PC-9 (cell line): Measurements from ENCODE around the gene CEL. TPM values are rescaled to one million over a fixed set of nuclear protein-coding genes. Genes with fewer than 3 reads are reported as not detected.

Experiments
- BruUV-seq: library from RNA; stranded (reverse); fragments of 400-500 nt; replicated peaks from 2 replicates; lab custom pipeline; 2021; lab: Mats Ljungman, UMichigan
- CTCF ChIA-PET: fragments of 300-600 bp; sonication (Branson Sonifier 250); formaldehyde crosslinking; loops from one replicate; lab custom pipeline; 2022; ENCODE audit warnings: antibody characterized with exemption; lab: Charles Lee
- POLR2A ChIA-PET: fragments of 300-600 bp; sonication (Branson Sonifier 250); formaldehyde crosslinking; loops from one replicate; lab custom pipeline; 2022; ENCODE audit warnings: antibody characterized with exemption; ENCODE audit not compliant: unreplicated experiment; lab: Charles Lee
- DNase-seq, 2 experiments: peaks; one replicate each; pipeline versions ENCODE4 v3.0.0 to v3.0.0-alpha.2; 2015 to 2022; ENCODE audit warnings: mixed read lengths in 1 of 2
- H2AFZ ChIP-seq: fragments of 200-600 bp; sonication (generic); 2 replicates; pipeline ENCODE4 v1.8.1; 2017; ENCODE audit warnings: antibody characterized with exemption
- H3F3A ChIP-seq: fragments of 200-600 bp; sonication (generic); 2 replicates; pipeline ENCODE4 v1.8.1; 2017; ENCODE audit warnings: antibody characterized with exemption, mild to moderate bottlenecking, low read depth; ENCODE audit not compliant: insufficient read depth
- H3K27ac ChIP-seq: fragments of 200-600 bp; sonication (generic); 2 replicates; pipeline ENCODE4 v1.6.1; 2016; ENCODE audit warnings: mixed run types
- H3K27me3 ChIP-seq: fragments of 200-600 bp; sonication (generic); 2 replicates; pipeline ENCODE4 v1.6.1; 2016; ENCODE audit warnings: low read depth, mixed run types; ENCODE audit not compliant: insufficient read depth
- H3K36me3 ChIP-seq: fragments of 200-600 bp; sonication (generic); 2 replicates; pipeline ENCODE4 v1.6.1; 2016; ENCODE audit warnings: low read depth, mixed run types
- H3K4me1 ChIP-seq: fragments of 200-600 bp; sonication (generic); replicated peaks from 2 replicates; pipeline ENCODE4 v1.6.1; 2016; ENCODE audit warnings: mixed run types; ENCODE audit not compliant: insufficient read depth
- H3K4me2 ChIP-seq: fragments of 200-600 bp; sonication (generic); 2 replicates; pipeline ENCODE4 v1.6.1; 2017; ENCODE audit warnings: mixed run types
- H3K4me3 ChIP-seq: fragments of 200-600 bp; sonication (generic); 2 replicates; pipeline ENCODE4 v1.6.1; 2016; ENCODE audit warnings: mixed run types
- H3K79me2 ChIP-seq: fragments of 200-600 bp; sonication (generic); 2 replicates; pipeline ENCODE4 v1.6.1; 2017; ENCODE audit warnings: low read depth, mixed run types
- H3K9me2 ChIP-seq: fragments of 200-600 bp; sonication (generic); 2 replicates; pipeline ENCODE4 v1.8.1; 2017; ENCODE audit warnings: mild to moderate bottlenecking; ENCODE audit not compliant: insufficient read depth
- H3K9me3 ChIP-seq: fragments of 200-600 bp; sonication (generic); 2 replicates; pipeline ENCODE4 v1.8.1; 2016; ENCODE audit warnings: low read depth; ENCODE audit not compliant: insufficient read depth
- H4K20me1 ChIP-seq: fragments of 200-600 bp; sonication (generic); 2 replicates; pipeline ENCODE4 v1.8.1; 2017; ENCODE audit not compliant: insufficient read depth
- EZH2 ChIP-seq: fragments of 200-600 bp; sonication (generic); IDR thresholded peaks from 2 replicates; pipeline ENCODE4 v1.8.0; 2017; ENCODE audit warnings: antibody characterized with exemption, low read depth
- intact Hi-C: fragments of 100-400 bp; cut with micrococcal nuclease; formaldehyde crosslinking; loops from one replicate; pipeline ENCODE4 v1.10.0; 2022; ENCODE audit not compliant: unreplicated experiment
- total RNA-seq: library from RNA; stranded (reverse); gene quantifications from 2 replicates; pipeline ENCODE4 v1.2.3, GENCODE V29; 2021
- TF ChIP-seq, protein P1 (sequence below): fragments of 200-600 bp; sonication (generic); conservative IDR thresholded peaks from 2 replicates; pipeline ENCODE4 v1.6.1; 2017; ENCODE audit warnings: mixed run types, antibody characterized with exemption, mild to moderate bottlenecking, moderate library complexity

CEL gene
- total RNA-seq, 1 experiment from 2014 or later: 2.7 TPM

DNA sequence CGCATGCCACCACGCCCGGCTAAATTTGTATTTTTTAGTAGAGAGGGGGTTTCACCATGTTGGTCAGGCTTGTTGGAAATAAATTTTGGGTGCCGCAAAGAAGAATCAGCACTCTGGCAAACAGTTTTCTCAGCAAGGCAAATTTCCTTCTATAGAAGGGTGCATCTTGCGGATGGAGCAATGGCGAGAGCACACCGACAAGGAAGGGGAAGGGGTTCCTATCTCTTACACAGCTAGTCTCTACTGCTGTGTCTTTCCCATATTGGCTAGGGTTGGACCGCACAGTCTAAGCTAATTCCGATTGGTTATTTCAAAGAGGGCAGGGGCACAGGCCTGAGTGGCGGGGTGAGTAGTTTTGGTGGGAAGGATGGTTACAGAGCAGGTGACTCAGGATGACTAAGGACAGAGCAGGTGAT lies 30.3 kb upstream of the CEL start:
- ChIA-PET CTCF (interaction anchor here (0.6 to 1.2 kb wide), 2 partner anchors 129 to 453 kb away, joined by 3 read pairs; no protein-coding TSS in a partner anchor), POLR2A (interaction anchor here (0.6 to 0.7 kb wide), 2 partner anchors 104 to 262 kb away, joined by 3 to 5 read pairs; no protein-coding TSS in a partner anchor)
- peaks cover 65% of the 10 kb centered on the region for H3K79me2 ChIP-seq
- BruUV-seq: no TSS peak
- DNase-seq: peak in 1 of 2 experiments; percentile 5
- peak overlapping the region; percentile 88; the same call in 1 of the 2 replicates for H2AFZ ChIP-seq
- peak overlapping the region; percentile 36; the same call in 1 of the 2 replicates for H3K27ac ChIP-seq
- no peaks in the 10 kb centered on the region for H3K9me3 ChIP-seq
- TF ChIP-seq, protein P1, sequence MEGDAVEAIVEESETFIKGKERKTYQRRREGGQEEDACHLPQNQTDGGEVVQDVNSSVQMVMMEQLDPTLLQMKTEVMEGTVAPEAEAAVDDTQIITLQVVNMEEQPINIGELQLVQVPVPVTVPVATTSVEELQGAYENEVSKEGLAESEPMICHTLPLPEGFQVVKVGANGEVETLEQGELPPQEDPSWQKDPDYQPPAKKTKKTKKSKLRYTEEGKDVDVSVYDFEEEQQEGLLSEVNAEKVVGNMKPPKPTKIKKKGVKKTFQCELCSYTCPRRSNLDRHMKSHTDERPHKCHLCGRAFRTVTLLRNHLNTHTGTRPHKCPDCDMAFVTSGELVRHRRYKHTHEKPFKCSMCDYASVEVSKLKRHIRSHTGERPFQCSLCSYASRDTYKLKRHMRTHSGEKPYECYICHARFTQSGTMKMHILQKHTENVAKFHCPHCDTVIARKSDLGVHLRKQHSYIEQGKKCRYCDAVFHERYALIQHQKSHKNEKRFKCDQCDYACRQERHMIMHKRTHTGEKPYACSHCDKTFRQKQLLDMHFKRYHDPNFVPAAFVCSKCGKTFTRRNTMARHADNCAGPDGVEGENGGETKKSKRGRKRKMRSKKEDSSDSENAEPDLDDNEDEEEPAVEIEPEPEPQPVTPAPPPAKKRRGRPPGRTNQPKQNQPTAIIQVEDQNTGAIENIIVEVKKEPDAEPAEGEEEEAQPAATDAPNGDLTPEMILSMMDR: no peak
- no peak for TF ChIP-seq EZH2
- intact Hi-C loops: loop anchor here (5.0 kb wide), 2 partner anchors 71 to 306 kb away; partner anchors contain the start of gene SURF6
- peak overlapping the region; percentile 74 for H3K4me2 ChIP-seq
- no peaks in the 10 kb centered on the region for H3K27me3 ChIP-seq
- H3K9me2 ChIP-seq: no peaks in the 10 kb centered on the region
- 0 out of 2 replicates have a peak, but pooled peaks cover 12% of the 10 kb centered on the region for H3K36me3 ChIP-seq
- H4K20me1 ChIP-seq: peaks cover 18% of the 10 kb centered on the region
- H3K4me1 ChIP-seq: peaks cover 25% of the 10 kb centered on the region
- peaks cover 19% of the 10 kb centered on the region; the same call in 1 of the 2 replicates for H3F3A ChIP-seq
- peak overlapping the region; percentile 76 for H3K4me3 ChIP-seq

DNA sequence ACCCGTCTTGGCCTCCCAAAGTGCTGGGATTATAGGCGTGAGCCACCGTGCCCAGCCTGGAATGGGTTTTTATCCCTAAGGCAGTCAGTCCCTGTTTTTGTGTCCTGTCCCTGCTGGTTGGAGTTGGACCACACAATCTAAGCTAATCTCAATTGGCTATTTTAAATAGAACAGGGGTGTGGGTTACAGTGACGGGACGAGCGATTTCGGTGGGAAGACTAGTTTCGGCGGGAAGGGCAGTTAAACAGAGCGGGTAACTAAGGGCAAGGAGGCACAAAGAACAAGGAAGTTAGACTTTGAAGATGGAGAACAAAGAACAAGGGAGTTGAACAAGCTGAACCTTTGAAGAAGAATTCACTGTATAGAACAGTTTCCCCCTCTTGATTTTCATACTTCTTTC lies 29.6 kb upstream of the CEL start:
- POLR2A ChIA-PET: no interaction called here
- Histone ChIP-seq H3K79me2 (peaks cover 72% of the 10 kb centered on the region), H3K27ac (no peak overlapping the region), H3K9me2 (no peaks in the 10 kb centered on the region), H3K4me1 (peaks cover 25% of the 10 kb centered on the region), H3K27me3 (no peaks in the 10 kb centered on the region), H3K36me3 (0 out of 2 replicates have a peak, but pooled peaks cover 12% of the 10 kb centered on the region), H3K4me2 (peak overlapping the region; percentile 74), H3K4me3 (peak overlapping the region; percentile 76; the same call in 1 of the 2 replicates), H3K9me3 (no peaks in the 10 kb centered on the region), H2AFZ (no peak overlapping the region), H4K20me1 (peaks cover 25% of the 10 kb centered on the region), H3F3A (peaks cover 18% of the 10 kb centered on the region; the same call in 1 of the 2 replicates)
- CTCF ChIA-PET: no interaction called here
- BruUV-seq: no TSS peak
- no peak for TF ChIP-seq EZH2
- TF ChIP-seq, protein P1: no peak
- intact Hi-C loops: loop anchor here (5.0 kb wide), 2 partner anchors 70 to 305 kb away; partner anchors contain the start of gene SURF6
- DNase-seq: no peak

DNA sequence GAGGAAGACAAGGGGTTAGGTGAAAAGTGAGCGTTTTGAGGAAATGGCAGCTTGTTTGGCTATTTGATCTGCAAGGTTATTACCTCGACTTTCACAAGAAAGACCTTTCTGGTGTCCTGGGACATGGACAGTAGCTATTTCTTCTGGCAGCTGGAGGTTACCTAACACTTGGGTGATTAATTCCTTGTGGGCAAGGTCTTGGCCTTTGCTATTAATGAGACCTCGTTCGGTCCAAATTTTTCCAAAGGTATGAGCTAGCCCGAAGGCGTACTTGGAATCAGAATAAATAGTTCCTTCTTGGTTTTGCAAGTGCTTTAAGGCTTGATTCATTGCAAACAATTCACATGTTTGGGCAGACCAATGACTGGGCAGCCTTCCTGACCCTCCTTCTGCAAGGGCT lies 26.1 kb upstream of the CEL start:
- Histone ChIP-seq H3K27me3 (no peaks in the 10 kb centered on the region), H3K4me2 (no peak overlapping the region), H2AFZ (no peak overlapping the region), H3F3A (peaks cover 5% of the 10 kb centered on the region; the same call in 1 of the 2 replicates), H3K9me2 (no peaks in the 10 kb centered on the region), H3K79me2 (peaks cover 82% of the 10 kb centered on the region), H3K27ac (no peak overlapping the region), H3K9me3 (no peaks in the 10 kb centered on the region), H3K4me3 (no peak overlapping the region), H3K36me3 (0 out of 2 replicates have a peak, but pooled peaks cover 12% of the 10 kb centered on the region), H3K4me1 (peaks cover 14% of the 10 kb centered on the region), H4K20me1 (peaks cover 44% of the 10 kb centered on the region)
- BruUV-seq: no TSS peak
- ChIA-PET POLR2A (interaction anchor here (0.6 kb wide), 1 partner anchor 382 kb away, joined by 22 read pairs; no protein-coding TSS in a partner anchor), CTCF (no interaction called here)
- DNase-seq: peak in 1 of 2 experiments; percentile 54
- TF ChIP-seq EZH2: no peak
- TF ChIP-seq, protein P1: no peak
- intact Hi-C loops: no loop called here
